Caco-2 (cell line): ENCODE results near the gene CAMK1D. TPM values are rescaled to one million over a fixed set of nuclear protein-coding genes. Genes with fewer than 3 reads are reported as not detected.

Experiments used
- BruUV-seq: library from RNA; stranded (reverse); fragments of 400-500 nt; replicated peaks from 2 replicates; lab custom pipeline; 2021; lab: Mats Ljungman, UMichigan
- CTCF ChIA-PET: fragments of 300-600 bp; sonication (Branson Sonifier 250); formaldehyde crosslinking; loops from one replicate; lab custom pipeline; 2022; ENCODE audit warnings: antibody characterized with exemption; lab: Charles Lee
- POLR2A ChIA-PET: fragments of 300-600 bp; sonication (Branson Sonifier 250); formaldehyde crosslinking; loops from one replicate; lab custom pipeline; 2022; ENCODE audit warnings: antibody characterized with exemption; lab: Charles Lee
- DNase-seq, 2 experiments: peaks; one replicate each; pipeline versions ENCODE4 v3.0.0 to v3.0.0-alpha.2; 2020 to 2022
- H3K27me3 ChIP-seq: replicated peaks from 2 replicates; pipeline ENCODE4 v1.6.0; 2011; ENCODE audit warnings: low read length; ENCODE audit not compliant: control insufficient read depth, insufficient read depth
- H3K36me3 ChIP-seq: 2 replicates; pipeline ENCODE4 v1.5.1; 2011; ENCODE audit warnings: low read length; ENCODE audit not compliant: control insufficient read depth, insufficient read depth
- H3K4me1 ChIP-seq: fragments of 250-450 bp; sonication (Bioruptor Pico); 2 replicates; pipeline ENCODE4 v1.5.1; 2020; ENCODE audit warnings: mild to moderate bottlenecking
- H3K4me3 ChIP-seq: 2 replicates; pipeline ENCODE4 v1.5.1; 2011; ENCODE audit warnings: low read depth, mild to moderate bottlenecking, control low read depth, low read length
- H3K9me3 ChIP-seq: fragments of 250-450 bp; sonication (Bioruptor Pico); 2 replicates; pipeline ENCODE4 v1.5.1; 2020; ENCODE audit warnings: mild to moderate bottlenecking, moderate library complexity
- H3K27ac Mint-ChIP-seq: one replicate; pipeline ENCODE4 v1.8.0; 2022; ENCODE audit warnings: mixed read lengths; ENCODE audit not compliant: unreplicated experiment
- H3K27me3 Mint-ChIP-seq: one replicate; pipeline ENCODE4 v1.8.0; 2022; ENCODE audit warnings: mixed read lengths; ENCODE audit not compliant: insufficient read depth, unreplicated experiment
- H3K36me3 Mint-ChIP-seq: one replicate; pipeline ENCODE4 v1.8.0; 2022; ENCODE audit warnings: mild to moderate bottlenecking, mixed read lengths; ENCODE audit not compliant: insufficient read depth, unreplicated experiment
- H3K4me1 Mint-ChIP-seq: one replicate; pipeline ENCODE4 v1.8.0; 2022; ENCODE audit warnings: low read depth, mixed read lengths; ENCODE audit not compliant: unreplicated experiment
- H3K4me3 Mint-ChIP-seq: one replicate; pipeline ENCODE4 v1.8.0; 2022; ENCODE audit warnings: mild to moderate bottlenecking, moderate library complexity, mixed read lengths; ENCODE audit not compliant: unreplicated experiment
- H3K9me3 Mint-ChIP-seq: one replicate; pipeline ENCODE4 v1.8.0; 2022; ENCODE audit warnings: mixed read lengths; ENCODE audit not compliant: unreplicated experiment
- intact Hi-C: fragments of 100-400 bp; cut with micrococcal nuclease; formaldehyde crosslinking; loops from one replicate; pipeline ENCODE4 v1.10.0; 2022; ENCODE audit not compliant: unreplicated experiment
- total RNA-seq: library from RNA; stranded (reverse); gene quantifications from 2 replicates; pipeline ENCODE4 v1.2.3, GENCODE V29; 2022
- TF ChIP-seq, protein P1 (sequence below), 2 experiments: fragments of 200-600 bp in 1 of 2; IDR thresholded peaks; 1 replicate in 1 of 2; 2 replicates in 1 of 2; pipeline versions ENCODE4 v1.5.1 to v1.8.0; 2011 to 2022; ENCODE audit warnings: antibody characterized with exemption in 1 of 2, control low read depth in 1 of 2, inconsistent platforms in 1 of 2, low read depth in 1 of 2, low read length in 1 of 2, mild to moderate bottlenecking in 1 of 2, moderate library complexity in 1 of 2; ENCODE audit not compliant: insufficient read depth in 1 of 2, severe bottlenecking in 1 of 2, unreplicated experiment in 1 of 2

CAMK1D gene
- total RNA-seq, 1 experiment from 2014 or later, result 10.9 TPM

DNA sequence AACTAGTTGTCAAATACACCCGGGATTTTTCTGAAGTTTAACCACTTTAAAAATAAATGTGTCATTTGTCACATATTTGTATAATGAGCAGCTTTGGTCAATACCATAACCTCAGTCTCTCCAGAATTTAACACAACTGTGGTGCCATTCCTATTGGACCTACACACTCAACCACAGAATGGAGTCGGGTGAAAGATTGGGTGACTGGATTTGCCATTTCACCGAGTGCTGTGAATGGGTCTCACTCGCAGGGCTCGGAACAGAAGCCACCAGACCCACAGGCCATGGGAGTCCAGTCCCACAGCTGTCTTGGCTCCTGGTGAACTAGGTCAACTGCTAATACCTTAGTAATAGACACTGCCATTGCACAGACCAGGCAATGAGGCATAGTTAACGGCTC is 353.8 kb downstream of the CAMK1D start:
- peaks cover 14% of the 10 kb centered on the region for H3K4me1 ChIP-seq

DNA sequence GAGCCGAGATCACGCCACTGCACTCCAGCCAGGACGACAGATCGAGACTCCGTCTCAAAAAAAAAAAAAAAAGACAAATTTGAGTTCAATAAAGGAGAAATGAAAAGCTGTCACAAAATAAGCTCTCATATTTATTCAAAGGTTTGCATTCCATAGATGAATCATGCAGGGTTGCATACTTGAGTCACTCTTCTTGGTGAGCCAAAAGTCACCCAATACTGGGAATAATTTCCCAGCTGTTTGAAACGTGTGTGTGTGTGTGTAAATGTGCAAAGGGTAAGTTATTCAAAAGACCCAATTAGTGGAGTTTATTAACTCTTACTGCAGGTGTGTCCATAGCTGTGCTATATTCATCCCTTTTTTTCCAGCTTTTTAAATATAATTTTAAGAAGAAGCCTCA is 354.5 kb downstream of the CAMK1D start:
- ChIA-PET CTCF (no interaction called here), POLR2A (no interaction called here)
- no peak for DNase-seq
- no peaks in the 10 kb centered on the region for H3K36me3 ChIP-seq
- Mint-ChIP-seq H3K36me3 (no peaks in the 10 kb centered on the region), H3K27me3 (no peaks in the 10 kb centered on the region), H3K9me3 (no peaks in the 10 kb centered on the region), H3K27ac (no peak overlapping the region), H3K4me3 (no peak overlapping the region), H3K4me1 (peaks cover 17% of the 10 kb centered on the region)
- peaks cover 15% of the 10 kb centered on the region for H3K4me1 ChIP-seq
- H3K9me3 ChIP-seq, result no peaks in the 10 kb centered on the region
- H3K4me3 ChIP-seq, result no peak overlapping the region
- no TSS peak for BruUV-seq
- no peaks in the 10 kb centered on the region for H3K27me3 ChIP-seq
- intact Hi-C loops, result no loop called here
- TF ChIP-seq, protein P1, sequence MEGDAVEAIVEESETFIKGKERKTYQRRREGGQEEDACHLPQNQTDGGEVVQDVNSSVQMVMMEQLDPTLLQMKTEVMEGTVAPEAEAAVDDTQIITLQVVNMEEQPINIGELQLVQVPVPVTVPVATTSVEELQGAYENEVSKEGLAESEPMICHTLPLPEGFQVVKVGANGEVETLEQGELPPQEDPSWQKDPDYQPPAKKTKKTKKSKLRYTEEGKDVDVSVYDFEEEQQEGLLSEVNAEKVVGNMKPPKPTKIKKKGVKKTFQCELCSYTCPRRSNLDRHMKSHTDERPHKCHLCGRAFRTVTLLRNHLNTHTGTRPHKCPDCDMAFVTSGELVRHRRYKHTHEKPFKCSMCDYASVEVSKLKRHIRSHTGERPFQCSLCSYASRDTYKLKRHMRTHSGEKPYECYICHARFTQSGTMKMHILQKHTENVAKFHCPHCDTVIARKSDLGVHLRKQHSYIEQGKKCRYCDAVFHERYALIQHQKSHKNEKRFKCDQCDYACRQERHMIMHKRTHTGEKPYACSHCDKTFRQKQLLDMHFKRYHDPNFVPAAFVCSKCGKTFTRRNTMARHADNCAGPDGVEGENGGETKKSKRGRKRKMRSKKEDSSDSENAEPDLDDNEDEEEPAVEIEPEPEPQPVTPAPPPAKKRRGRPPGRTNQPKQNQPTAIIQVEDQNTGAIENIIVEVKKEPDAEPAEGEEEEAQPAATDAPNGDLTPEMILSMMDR (IDR thresholded peaks at IDR 0.05; ENCODE audit: insufficient read depth in 1 of 2, low read depth in 1 of 2, low read length in 1 of 2, severe bottlenecking in 1 of 2, unreplicated experiment in 1 of 2), result no peak

More for the DNA sequence above, 353.8 kb downstream of the CAMK1D start:
- H3K27ac Mint-ChIP-seq, result no peak overlapping the region
- CTCF ChIA-PET, result no interaction called here
- BruUV-seq, result no TSS peak
- no peak overlapping the region for H3K4me3 ChIP-seq
- no peaks in the 10 kb centered on the region for H3K9me3 Mint-ChIP-seq
- peaks cover 14% of the 10 kb centered on the region for H3K4me1 Mint-ChIP-seq
- no peaks in the 10 kb centered on the region for H3K36me3 ChIP-seq
- intact Hi-C loops, result no loop called here
- no peaks in the 10 kb centered on the region for H3K27me3 Mint-ChIP-seq
- POLR2A ChIA-PET, result no interaction called here
- no peak overlapping the region for H3K4me3 Mint-ChIP-seq
- no peak for DNase-seq
- TF ChIP-seq, protein P1 (IDR thresholded peaks at IDR 0.05; ENCODE audit: insufficient read depth in 1 of 2, low read depth in 1 of 2, low read length in 1 of 2, severe bottlenecking in 1 of 2, unreplicated experiment in 1 of 2), result no peak
- no peaks in the 10 kb centered on the region for H3K36me3 Mint-ChIP-seq
- H3K27me3 ChIP-seq, result no peaks in the 10 kb centered on the region
- no peaks in the 10 kb centered on the region for H3K9me3 ChIP-seq

DNA sequence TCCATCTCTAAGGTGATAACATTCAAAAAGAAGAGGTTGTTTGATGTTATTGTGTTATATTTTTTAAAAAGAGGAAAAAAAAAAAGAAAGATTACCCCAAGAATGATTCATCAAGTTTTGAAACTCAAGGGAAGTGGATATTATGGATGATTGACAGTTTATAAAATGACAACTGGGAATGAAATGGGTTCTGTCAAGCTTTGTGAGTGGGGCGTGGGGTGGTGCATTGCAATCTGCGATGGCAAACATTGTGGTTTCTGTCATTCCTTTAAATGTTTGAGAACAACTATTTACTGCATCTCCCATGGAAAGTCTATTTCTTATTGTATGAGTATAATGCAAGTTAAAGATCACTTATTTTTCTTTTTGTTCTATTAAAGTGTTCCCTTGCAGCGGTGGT is 355.1 kb downstream of the CAMK1D start:
- CTCF ChIA-PET, result no interaction called here
- TF ChIP-seq, protein P1 (IDR thresholded peaks at IDR 0.05; ENCODE audit: insufficient read depth in 1 of 2, low read depth in 1 of 2, low read length in 1 of 2, severe bottlenecking in 1 of 2, unreplicated experiment in 1 of 2), result no peak
- Mint-ChIP-seq H3K4me1 (peaks cover 23% of the 10 kb centered on the region), H3K9me3 (no peaks in the 10 kb centered on the region), H3K4me3 (no peak overlapping the region), H3K36me3 (no peaks in the 10 kb centered on the region), H3K27me3 (no peaks in the 10 kb centered on the region), H3K27ac (no peak overlapping the region)
- POLR2A ChIA-PET, result no interaction called here
- Histone ChIP-seq H3K4me3 (no peak overlapping the region), H3K9me3 (no peaks in the 10 kb centered on the region), H3K36me3 (no peaks in the 10 kb centered on the region), H3K4me1 (peaks cover 15% of the 10 kb centered on the region), H3K27me3 (no peaks in the 10 kb centered on the region)
- no TSS peak for BruUV-seq
- intact Hi-C loops, result no loop called here
- DNase-seq, result no peak
